ENCODE measurements around the gene LRP8. TPM values are rescaled to one million over a fixed set of nuclear protein-coding genes. Genes with fewer than 3 reads are reported as not detected.

LRP8 gene
- total RNA-seq, 1 experiment from 2014 or later: 56.3 TPM

DNA sequence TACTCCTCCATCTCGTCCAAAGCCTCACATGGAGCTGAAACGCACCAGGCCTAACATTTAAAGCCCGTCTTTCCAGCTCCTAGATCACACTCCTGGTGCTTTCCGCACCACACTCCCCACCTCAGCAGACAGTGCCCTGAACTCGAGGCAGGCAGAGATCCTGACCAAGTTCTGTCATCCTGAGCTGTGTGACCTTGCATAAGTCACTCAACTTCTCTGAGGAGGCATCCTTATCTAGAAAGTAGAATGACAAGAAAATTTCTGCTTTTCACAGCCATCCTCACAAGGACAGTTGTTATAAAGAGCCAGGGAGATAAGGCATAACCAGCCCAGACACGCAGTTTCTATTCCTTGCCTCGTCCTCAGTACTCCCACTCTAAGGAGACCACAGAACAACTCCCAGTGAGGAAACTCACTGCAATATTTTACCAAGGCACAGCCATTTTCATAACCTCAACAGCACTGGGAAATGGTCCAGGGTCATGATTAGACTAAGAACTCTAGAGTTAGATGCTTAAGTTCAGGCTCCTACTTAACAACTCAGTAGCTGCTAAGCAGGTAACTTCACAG is 3.1 kb downstream of the LRP8 start:
- peak overlapping the region; percentile 88; the same call in 1 of the 2 replicates for H3K27ac ChIP-seq (ENCODE audit: low read depth, low read length)
- peaks cover 66% of the 10 kb centered on the region for H3K79me2 ChIP-seq (ENCODE audit: insufficient read depth, low read length)
- H3K9me2 ChIP-seq (ENCODE audit: insufficient read depth): no peaks in the 10 kb centered on the region
- CTCF ChIA-PET: no interaction called here
- no TSS peak for BruUV-seq (replicated peaks)
- H3K27me3 ChIP-seq (ENCODE audit: insufficient read depth, low read length): no peaks in the 10 kb centered on the region
- H3K9ac ChIP-seq (ENCODE audit: low read length): peak overlapping the region; percentile 97; the same call in 1 of the 2 replicates
- peaks cover 4 to 41% of the 10 kb centered on the region in 2 experiments; a peak in 2 of 4 replicates for H3K36me3 ChIP-seq (ENCODE audit: control insufficient read depth in 1 of 2, insufficient read depth in 2 of 2, low read length in 2 of 2)
- no peak overlapping the region for H3K4me3 ChIP-seq (replicated peaks in 1 of 2; ENCODE audit: low read depth in 1 of 2, low read length in 2 of 2)
- RAD21 ChIA-PET (ENCODE audit: low non-redundant PET in 1 of 2, low total read pairs in 2 of 2, uncharacterized antibody in 2 of 2, unreplicated experiment in 2 of 2): no interaction called here
- no peaks in the 10 kb centered on the region for H3K9me3 ChIP-seq (ENCODE audit: control insufficient read depth in 1 of 2, insufficient read depth in 1 of 2, low read depth in 1 of 2, low read length in 2 of 2)
- H2AFZ ChIP-seq (ENCODE audit: low read depth, low read length, poor library complexity, severe bottlenecking): no peak overlapping the region
- H4K20me1 ChIP-seq (ENCODE audit: insufficient read depth): no peaks in the 10 kb centered on the region
- DNase-seq (ENCODE audit: low read depth, low spot score) (no peak), ATAC-seq (no peak)
- H3K4me1 ChIP-seq (ENCODE audit: control insufficient read depth in 1 of 2, insufficient read depth in 2 of 2, low read length in 2 of 2): peaks cover 8 to 21% of the 10 kb centered on the region in 2 experiments
- peak overlapping the region; percentile 98; the same call in 1 of the 2 replicates for H3K4me2 ChIP-seq (ENCODE audit: low read length)
- POLR2A ChIA-PET: no interaction called here
- no peak for TF ChIP-seq CEBPB (IDR thresholded peaks at IDR 0.05; ENCODE audit: low read depth)
- no peak for TF ChIP-seq POLR2A (IDR thresholded peaks at IDR 0.05; ENCODE audit: borderline replicate concordance, extremely low read depth, insufficient read depth, insufficient read length)
- TF ChIP-seq, protein P1, sequence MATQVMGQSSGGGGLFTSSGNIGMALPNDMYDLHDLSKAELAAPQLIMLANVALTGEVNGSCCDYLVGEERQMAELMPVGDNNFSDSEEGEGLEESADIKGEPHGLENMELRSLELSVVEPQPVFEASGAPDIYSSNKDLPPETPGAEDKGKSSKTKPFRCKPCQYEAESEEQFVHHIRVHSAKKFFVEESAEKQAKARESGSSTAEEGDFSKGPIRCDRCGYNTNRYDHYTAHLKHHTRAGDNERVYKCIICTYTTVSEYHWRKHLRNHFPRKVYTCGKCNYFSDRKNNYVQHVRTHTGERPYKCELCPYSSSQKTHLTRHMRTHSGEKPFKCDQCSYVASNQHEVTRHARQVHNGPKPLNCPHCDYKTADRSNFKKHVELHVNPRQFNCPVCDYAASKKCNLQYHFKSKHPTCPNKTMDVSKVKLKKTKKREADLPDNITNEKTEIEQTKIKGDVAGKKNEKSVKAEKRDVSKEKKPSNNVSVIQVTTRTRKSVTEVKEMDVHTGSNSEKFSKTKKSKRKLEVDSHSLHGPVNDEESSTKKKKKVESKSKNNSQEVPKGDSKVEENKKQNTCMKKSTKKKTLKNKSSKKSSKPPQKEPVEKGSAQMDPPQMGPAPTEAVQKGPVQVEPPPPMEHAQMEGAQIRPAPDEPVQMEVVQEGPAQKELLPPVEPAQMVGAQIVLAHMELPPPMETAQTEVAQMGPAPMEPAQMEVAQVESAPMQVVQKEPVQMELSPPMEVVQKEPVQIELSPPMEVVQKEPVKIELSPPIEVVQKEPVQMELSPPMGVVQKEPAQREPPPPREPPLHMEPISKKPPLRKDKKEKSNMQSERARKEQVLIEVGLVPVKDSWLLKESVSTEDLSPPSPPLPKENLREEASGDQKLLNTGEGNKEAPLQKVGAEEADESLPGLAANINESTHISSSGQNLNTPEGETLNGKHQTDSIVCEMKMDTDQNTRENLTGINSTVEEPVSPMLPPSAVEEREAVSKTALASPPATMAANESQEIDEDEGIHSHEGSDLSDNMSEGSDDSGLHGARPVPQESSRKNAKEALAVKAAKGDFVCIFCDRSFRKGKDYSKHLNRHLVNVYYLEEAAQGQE (IDR thresholded peaks at IDR 0.05; ENCODE audit: low read depth): no peak
- no peak for TF ChIP-seq JUND (IDR thresholded peaks at IDR 0.05)
- no peak for TF ChIP-seq SRF (IDR thresholded peaks at IDR 0.05; ENCODE audit: low read depth)
- no peak for TF ChIP-seq ZNF274 (IDR thresholded peaks at IDR 0.05; ENCODE audit: low read depth, low read length)
- TF ChIP-seq POLR2AphosphoS5 (IDR thresholded peaks at IDR 0.05; ENCODE audit: low read depth, low read length): no peak
- TF ChIP-seq ELF1 (IDR thresholded peaks at IDR 0.05; ENCODE audit: borderline replicate concordance, low read depth): no peak
- TF ChIP-seq CBX3 (IDR thresholded peaks at IDR 0.05; ENCODE audit: low read depth): no peak
- TF ChIP-seq MAX (IDR thresholded peaks at IDR 0.05): no peak
- intact Hi-C loops (cut with micrococcal nuclease): loop anchor here (5.0 kb wide), 1 partner anchor 57 kb away; no protein-coding TSS in a partner anchor
